ENCODE measurements around the gene MTUS2.

GRCh38 chr13:28984825-28985224 is 164.7 kb downstream of the MTUS2 start:
- TF ChIP-seq, protein P1, sequence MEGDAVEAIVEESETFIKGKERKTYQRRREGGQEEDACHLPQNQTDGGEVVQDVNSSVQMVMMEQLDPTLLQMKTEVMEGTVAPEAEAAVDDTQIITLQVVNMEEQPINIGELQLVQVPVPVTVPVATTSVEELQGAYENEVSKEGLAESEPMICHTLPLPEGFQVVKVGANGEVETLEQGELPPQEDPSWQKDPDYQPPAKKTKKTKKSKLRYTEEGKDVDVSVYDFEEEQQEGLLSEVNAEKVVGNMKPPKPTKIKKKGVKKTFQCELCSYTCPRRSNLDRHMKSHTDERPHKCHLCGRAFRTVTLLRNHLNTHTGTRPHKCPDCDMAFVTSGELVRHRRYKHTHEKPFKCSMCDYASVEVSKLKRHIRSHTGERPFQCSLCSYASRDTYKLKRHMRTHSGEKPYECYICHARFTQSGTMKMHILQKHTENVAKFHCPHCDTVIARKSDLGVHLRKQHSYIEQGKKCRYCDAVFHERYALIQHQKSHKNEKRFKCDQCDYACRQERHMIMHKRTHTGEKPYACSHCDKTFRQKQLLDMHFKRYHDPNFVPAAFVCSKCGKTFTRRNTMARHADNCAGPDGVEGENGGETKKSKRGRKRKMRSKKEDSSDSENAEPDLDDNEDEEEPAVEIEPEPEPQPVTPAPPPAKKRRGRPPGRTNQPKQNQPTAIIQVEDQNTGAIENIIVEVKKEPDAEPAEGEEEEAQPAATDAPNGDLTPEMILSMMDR (IDR thresholded peaks at IDR 0.05) = no peak
- no peak for TF ChIP-seq POLR2AphosphoS5 (IDR thresholded peaks at IDR 0.05)
